CD4-positive, alpha-beta T cell treated with Interleukin-6 at 100 ng/mL for 8 hours (primary cell): ENCODE data around the gene BEND3.
A peak's percentile ranks its signal among the peaks of the same experiment; 100 is the strongest.

Experiments
- DNase-seq: peaks from one replicate; pipeline ENCODE4 v3.0.0-alpha.2; 2020; ENCODE audit warnings: mixed read lengths, low spot score

The BEND3 gene

DNA sequence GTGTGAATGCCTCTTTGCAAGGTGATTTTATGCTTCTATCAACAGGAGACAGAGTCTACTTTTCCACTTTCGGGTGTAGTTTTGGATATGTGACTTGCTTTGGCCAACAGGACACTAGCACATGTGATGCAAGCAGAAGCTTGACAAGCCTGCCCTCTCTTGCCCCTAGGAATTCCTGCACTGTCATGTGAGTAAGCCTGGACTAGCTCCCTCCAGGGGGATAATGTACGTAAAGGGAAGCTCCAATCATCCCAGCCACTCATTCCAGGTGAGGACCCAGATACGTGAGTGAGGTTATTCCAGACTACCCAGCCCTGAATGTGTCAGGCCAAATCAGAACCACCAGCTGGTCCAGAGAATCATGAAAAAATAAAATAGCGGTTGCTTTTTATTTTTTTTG lies 33.3 kb downstream of the BEND3 start:
- DNase-seq: no peak

DNA sequence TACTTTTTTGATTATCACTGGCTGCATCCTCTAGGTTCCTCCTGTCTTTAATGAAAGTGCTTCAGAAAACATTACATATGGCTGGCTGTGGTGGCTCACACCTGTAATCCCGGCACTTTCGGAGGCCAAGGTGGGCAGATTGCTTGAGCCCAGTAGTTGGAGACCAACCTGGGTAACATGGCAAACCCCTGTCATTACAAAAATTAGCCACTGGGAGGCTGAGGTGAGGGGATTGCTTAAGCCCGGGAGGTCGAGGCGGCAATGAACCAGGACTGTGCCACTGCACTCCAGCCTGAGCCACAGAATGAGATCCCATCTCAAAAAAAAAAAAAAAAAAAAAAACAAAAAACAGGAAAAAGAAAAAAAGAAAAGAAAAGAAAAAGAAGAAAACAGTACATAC lies 35.3 kb downstream of the BEND3 start:
- DNase-seq: no peak

DNA sequence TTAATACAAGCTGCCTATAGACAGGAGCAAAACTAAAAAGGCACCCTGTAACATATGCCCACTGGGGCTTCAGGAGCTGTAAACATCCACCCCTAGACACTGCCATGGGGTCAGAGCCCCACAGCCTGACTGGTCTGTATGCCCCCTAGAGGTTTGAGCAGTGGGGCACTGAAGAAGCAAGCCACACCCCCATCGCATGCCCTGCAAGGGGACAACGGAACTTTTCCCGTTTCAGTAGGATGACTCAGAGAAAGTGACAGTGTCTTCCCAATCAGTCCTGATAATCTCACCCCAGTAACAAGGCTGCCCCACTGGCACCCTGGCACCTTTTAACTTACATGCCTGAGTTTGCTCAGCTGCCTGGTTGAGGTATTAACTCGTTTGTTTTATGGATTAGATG lies 35.9 kb downstream of the BEND3 start:
- no peak for DNase-seq

DNA sequence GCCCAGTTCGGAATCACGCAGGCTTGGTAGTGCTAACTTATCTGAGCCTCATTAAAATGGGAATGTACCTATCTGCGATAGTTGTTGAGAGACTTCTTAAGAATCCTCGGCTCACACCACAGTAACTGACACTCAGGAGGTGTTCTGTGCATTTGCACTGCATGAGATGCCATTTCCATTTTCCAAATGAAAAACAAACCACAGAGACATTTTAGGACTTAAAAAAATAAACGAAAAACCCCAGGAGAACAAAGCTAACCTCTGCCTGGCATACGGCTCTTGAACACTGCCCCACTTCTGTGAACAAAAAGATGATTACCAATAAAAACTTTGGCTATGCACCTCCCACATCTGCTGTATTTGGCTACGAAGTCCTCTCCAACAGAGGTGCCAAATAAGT lies 37.6 kb downstream of the BEND3 start:
- DNase-seq: no peak

DNA sequence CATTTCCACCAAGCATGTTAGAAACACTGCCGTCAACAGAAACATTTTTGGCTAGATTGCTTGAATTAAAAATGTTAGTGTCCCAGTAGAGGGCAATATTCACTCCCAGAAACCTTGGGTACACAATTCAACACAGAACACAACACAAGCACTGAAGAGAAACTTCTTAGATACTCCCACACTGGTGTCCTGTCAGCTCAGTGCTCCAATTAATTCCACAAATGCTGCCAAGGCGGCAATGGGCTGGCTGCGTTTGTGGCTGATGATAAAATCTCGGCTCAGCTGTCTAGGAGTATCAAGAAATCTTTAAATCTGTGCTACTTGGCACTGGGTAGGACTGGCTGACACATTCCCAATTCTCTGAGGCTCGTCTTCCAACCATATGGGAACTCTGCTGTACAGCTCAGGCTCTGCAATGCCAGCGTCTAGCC lies 39.3 kb downstream of the BEND3 start:
- DNase-seq: no peak

DNA sequence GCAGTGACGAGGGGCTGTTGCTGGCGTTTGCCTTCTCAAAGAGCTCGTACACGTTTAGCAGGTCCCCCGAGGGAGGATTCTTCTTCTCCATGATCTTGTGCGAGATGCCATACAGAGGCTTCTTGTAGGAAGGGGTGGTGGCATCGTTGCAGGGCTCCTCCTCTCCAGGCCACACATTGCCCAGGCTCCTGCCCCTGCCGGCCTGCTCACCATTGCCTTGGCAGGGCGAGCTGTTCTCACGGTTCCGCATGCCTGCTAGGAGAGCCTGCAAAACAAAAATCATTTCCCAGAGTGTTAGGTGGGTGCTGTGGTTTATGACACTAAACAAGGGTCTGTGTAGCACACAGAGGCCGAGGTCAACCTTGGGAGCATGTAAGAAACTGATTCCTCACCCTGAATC lies 44.6 kb downstream of the BEND3 start:
- DNase-seq: no peak

DNA sequence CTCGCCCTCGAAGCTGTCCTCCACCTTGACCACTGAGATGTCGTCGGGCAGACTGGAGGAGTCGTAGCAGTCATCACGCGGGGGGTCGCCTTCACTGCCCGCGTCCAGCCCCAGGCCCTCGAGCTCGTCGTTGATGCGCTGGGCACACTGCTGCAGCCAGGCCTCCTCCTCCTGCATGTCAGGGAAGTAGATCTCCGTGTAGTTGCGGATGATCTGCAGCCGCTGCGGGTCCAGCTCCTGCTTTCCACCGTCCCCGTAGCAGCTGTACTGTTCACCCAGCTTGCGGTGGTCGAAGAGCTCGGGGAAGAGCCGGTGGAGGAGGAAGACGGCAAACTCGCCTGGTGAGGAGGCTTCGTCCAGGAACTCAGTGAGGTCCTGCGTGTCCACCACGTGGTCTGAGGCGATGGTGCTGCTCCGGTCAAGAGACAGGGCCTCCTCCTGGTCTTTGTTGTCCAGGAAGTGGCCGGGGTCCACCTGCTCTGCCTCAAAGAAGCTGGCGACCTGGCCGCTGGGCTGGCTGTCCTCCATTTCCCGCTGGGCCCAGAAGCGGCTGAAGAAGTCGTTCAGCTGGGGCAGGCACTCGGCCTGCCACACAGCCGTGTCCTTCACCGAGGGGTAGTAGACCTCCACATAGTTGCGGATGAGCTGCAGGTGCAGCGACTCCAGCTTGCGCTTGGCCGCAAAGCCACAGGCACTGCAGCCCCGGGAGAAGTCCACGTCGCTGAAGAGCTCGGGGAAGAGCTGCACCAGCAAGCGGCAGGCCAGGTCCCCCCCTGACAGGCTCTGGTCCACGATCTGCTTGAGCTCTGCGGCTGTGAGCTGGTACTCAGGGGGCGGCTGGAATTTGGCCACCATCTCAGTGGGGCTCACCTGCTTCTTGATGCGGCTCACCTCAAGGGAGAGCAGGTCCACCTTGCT lies 45.4 kb downstream of the BEND3 start:
- no peak for DNase-seq

DNA sequence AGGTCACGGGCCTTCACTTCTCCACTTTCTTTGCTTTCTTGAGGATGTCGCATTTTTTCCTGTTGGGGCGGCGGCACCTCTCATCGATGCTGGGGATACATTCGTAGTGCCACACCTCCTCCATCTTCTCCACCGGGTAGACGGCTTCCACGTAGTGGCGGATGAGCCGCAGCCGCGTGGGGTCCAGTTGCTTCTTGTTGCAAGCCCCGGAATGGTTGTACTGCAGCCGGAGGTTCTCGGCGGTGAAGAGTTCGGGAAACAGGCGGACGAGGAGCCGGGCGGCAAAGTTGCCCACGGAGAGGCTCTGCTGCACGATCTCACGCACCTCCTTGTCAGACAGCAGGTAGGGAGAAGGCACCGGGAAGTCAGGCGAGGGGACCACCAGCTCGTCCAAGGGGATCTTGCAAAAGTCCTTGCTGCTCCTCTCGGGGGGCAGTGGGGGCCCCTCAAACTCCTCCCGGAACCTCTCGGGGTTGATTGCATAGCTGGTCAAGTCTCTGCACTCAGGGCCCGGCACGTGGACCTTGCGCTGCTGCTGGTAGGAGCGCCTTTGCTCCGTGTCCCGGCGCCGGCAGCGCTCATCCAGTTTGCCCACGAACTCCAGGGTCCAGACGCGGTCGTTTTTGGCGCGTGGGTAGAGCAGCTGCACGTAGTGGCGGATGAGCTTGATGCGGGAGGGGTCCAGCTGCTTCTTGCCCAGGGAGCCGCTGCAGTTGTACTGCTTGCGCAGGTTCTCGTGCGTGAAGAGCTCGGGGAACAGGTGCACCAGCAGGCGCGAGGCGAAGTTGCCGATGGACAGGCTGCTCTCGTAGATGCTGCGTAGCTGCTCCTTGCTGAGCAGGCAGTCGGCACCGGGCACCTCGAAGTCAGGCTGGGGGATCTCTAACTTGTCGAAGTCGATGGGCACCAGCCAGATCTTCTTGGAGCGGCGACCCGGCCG lies 46.4 kb downstream of the BEND3 start:
- no peak for DNase-seq

DNA sequence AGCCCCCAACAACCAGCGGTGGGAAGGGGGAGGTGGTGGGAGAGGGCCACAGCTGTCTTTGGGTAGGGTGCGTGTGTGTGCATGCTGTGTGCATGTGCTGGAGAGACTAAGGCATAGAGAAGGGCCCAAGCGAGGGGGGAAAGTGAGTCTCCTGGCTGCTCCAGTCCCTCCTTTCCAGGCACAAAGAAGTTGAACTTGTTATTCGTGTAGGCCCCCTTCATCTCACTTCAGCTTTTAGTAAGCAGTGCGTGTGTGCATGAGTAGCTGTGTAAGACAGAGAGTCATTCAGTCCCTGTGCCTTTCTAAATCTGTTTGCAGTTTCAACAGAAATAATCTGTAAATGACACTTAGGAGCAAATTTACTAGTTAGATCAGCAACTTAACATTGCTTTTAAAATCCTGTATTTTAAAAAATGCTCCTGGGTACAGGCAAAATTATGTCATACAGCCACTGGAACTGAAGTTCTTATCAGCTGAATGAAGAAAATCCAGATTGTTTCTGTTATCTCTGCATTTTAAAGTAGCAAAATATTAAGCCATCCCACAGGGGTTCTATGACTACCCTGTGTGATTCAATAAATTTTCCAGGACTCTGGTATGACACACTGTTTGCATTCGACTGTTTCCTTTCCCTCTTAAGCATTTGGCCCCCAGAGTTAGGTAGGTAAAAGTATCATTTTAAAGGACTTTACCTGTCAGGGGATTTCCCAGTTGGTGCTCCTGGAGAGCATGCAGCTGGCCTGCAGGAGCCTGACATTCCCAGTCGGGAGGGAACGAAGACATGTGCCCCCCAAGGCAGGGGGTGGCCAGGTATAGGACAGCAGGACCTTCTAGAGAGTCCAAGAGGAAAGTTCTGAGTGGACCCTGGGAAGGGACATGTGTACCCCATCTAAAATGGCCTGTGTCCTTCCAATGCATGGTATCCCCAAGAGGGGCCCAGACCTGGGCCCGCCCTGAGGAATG lies 48.3 kb downstream of the BEND3 start:
- no peak for DNase-seq

DNA sequence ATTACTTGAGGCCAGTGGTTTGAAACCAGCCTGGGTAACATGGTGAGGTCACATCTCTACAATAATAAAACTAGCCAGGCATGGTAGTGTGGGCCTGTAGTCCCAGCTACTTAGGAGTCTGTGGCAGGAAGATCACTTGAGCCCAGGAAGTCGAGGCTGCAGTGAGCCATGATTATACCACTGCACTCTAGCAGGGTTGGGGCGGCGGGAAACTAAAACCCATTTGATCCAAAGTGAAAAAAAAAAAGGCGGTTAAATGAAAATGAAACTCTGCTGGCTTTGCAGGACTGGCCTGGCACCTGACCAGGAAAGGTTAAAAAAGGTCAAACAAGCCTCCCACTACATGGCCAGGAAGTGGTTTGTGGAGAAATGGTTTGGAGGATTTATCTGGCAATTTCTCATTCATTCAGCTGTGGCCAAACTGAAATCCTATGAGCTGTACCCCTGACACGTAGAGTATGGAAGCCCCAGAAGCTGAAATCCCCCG lies 50.7 kb downstream of the BEND3 start:
- no peak for DNase-seq

DNA sequence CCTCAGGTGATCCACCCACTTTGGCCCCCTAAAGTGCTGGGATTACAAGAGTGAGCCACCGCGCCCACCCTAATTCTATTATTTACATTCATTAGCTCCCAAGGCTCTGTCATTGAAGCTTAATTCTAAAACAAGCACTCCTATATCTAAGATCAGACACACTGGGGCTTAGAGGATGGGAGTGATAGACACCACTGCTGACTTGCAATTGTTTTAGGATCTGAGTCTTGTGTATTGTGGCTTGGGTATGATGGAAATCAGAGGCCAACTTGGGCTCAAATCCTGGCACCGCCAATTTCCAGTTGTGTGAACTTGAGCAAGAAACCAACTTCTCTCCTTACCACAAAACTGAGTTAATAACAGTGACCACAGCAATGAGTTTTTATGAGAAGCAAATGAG lies 52.6 kb downstream of the BEND3 start:
- no peak for DNase-seq

DNA sequence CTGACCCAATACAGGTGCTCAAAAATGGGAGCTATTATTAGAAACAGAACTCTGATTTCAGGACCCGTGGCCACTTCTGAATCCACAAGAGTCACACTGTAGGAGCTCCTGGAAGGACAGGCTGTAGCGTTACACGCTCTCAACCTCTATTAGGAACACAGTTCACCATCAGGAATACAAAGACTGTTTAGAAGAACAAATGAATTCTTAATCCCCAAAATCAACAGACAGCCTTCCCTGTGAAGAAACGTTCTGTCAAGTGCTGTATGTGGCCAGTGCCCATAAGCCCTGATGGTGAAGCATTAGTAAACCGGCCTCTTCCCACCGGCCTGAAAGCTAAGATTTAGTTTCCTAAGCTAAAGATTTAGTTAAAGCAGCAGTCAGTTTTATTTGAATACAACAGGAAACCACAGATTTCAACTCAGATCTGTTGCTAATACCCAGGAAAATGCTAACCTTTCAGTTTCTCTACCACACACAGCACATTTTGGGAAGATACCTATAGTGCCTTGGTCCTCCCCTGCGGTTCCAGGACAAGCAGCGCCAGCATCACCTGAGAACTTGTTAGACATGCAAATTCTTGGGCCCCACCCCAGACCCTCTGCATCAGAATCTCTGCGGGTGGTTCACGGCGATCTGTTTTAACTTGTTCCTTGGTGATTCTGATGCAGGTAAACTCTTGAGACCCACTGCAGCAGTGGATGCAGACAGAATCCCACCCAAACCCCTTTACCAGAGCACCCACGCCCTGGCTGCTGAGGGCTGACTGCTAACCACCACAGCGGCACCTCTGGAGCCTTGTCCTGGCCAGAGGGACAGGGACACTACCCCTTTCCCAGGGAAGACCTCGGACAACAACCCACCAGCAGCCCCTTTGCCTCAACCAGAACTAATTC lies 53.9 kb downstream of the BEND3 start:
- peak; percentile 11 for DNase-seq

DNA sequence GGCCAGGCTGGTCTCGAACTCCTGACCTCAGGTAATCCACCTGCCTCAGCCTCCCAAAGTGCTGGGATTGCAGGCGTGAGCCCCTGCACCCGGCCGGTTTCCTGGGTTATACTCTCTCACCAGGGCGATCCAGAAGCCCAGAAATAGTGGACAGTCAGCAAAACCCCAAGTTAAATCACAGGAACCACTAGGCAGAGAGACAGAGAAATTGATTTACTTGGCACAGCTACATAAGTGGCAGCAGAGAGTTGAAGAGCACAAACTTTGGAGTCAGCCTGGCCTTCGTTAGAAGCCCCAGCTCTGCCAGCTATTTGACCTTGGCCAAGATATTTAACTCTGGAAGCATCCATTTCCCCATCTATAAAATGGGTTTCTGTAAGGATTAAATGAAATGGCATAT lies 54.6 kb downstream of the BEND3 start:
- DNase-seq: no peak

DNA sequence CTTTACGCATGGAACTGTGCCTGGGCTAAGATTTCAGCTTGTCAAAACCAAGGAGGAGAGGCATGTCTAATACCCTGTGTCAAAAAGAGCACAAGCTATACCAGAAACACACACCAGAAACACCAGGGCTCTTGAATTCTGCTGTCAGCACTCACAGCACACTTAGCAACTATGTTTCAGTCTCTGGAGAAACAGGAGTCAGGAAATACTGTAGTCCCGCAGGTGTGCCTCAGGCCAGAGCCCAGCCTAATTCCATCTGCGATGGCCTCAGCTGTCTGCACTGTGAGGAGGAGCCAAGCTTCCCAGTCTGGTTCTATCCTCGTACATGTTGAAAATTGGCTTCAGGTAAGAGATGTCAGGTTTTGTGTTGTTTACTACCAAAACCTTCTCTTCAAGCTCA lies 55.7 kb downstream of the BEND3 start:
- DNase-seq: no peak

DNA sequence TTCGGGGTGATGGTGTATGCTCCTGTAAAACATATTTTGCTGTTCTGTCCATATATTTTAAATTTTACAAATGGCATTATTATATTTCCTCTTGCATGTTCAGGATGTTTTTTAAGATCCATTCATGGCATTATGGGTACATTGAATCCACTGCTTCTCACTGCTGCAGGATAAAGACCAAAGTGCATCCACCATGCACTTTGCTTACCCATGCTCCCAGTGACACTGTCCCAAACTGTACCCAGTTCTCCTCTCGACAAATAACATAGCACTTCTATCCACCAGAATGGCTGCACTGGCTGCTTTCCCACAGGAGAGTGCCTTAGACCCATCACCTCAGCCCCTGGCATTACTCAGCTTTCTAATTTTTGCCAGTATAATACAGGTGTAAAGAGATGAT lies 57.6 kb downstream of the BEND3 start:
- no peak for DNase-seq

DNA sequence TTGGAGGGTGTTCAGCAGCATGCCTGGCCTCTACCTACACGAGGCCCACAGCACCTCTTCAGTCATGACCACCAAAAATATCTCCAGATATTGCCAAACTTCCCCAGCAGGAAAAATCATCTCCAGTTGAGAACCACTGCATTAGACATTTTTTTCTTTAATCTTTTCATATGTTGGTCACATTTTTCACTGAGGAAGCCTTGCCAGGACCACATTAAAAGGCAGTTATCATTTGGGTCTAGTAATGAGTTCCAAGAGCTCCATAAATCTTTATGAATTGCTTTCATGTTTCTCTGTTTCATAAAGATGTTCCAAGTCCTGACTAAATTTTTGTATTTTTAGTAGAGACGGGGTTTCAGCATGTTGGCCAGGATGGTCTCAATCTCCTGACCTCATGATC lies 58.5 kb downstream of the BEND3 start:
- DNase-seq: no peak

DNA sequence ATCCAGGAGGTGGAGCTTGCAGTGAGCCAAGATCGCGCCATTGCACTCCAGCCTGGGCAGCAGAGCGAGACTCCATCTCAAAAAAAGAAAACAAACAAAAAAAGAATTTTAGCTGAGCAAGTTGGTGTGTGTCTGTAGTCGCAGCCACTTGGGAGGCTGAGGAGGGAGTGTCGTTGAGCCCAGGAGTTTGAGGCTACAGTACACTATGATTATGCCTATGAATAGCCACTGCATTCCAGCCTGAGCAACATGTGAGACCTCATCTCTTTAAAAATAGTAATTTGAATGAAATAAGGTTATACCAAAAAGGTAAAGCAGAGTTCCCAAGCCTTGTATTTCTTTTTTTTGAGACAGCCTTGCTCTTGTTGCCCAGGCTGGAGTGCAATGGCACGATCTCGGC lies 67.5 kb downstream of the BEND3 start:
- DNase-seq: no peak

DNA sequence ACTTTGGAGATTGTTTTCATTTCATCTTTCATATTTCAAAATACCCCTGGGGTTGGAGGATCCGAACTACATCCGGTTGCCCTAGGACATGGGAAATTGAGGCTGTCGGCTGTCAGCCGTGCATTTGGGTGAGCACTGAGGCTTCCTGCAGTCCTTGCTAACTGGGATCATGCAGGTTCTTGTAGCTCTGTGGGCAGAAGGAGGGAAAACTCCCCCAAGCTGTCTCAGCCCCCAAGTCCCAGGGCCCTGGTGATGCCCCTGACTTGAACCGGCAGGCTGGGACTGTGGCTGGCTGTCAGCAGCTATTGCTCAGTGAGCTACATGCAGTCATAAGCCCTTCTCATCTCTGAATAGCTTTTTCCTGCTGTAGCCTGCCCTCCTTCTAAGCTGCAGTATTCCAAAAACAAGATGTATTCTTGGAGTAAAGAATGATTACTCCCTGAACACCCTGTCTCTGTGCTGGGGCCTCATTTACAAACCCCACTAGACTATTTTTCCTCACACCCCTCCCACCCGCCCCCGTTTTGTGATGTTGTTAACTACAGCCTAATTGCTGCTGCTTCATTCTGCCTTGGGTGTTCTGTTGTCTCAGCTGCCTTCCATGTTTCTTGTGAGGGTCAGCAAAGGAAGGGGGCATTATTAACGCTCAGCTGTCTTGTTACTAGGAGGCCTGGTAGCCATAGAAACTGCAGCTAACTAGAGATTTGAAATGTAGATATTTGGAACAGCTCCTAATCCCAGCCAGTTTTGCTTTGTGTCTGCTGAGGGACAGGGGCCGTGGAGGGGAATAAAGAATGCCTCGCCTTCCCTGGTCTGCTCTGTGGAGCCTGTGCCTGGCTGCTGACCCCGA lies 69.3 kb downstream of the BEND3 start:
- DNase-seq: no peak

DNA sequence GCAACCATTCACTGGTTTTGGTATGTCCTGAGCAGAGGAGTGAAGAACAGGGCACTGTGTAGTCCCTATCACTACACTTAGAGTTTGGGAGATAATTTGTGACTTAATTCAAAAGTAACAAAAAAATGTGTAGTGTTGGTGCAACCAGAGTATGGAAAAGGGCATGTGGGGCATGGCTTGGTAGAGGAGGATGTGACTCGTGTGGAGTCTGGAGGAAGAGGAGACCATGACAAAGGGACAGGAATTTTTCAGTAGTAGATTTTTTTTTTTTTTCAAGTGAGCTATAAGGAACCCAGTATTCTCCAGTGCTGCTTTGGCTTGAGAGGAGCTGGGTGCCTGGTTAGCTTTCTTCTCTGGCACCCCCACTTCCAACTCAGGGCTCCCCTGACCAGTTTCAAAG lies 82.2 kb downstream of the BEND3 start:
- no peak for DNase-seq

DNA sequence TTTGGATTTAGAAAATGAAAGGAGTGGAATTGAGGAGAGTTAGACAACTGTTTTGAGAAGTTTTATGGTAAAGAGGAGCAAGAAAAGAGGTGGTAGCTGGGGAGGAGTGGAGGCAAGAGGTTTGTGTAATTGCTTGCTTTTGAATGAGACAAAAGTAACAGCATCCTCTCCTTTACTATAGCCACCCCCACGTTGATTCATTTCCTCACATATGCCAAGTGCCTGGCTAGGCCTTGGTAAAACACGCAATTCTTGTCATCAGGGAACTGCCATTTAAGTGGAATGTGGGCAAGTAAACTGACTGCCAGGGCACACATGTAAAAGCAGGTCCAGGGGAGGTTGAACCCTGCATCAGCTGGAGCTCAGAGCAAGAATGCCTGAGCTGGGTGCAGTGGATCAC lies 83.3 kb downstream of the BEND3 start:
- no peak for DNase-seq
